Adrenal gland (tissue), 12 donors: ENCODE data around the gene CKAP5. TPM values are rescaled to one million over a fixed set of nuclear protein-coding genes. Genes with fewer than 3 reads are reported as not detected.

Experiments used
- DNase-seq, 7 donors: peaks; one replicate each; pipeline ENCODE4 v3.0.0-alpha.2; 2019 to 2020
- H3K27ac ChIP-seq, 5 donors: fragments of 200-600 bp; sonication (generic) in 4 of 5; 1 replicate in 3 of 5; 2 replicates in 2 of 5; pipeline versions ENCODE4 v1.5.1 to v1.8.0; 2016 to 2020; ENCODE audit warnings: mild to moderate bottlenecking in 1 of 5
- H3K27me3 ChIP-seq: fragments of 200-600 bp; 2 replicates; pipeline ENCODE4 v1.8.0; 2021
- H3K36me3 ChIP-seq, 2 donors: fragments of 200-600 bp; replicated peaks in 1 of 2; 1 replicate in 1 of 2; 2 replicates in 1 of 2; pipeline versions ENCODE4 v1.5.1 to v1.8.0; 2018 to 2022
- H3K4me1 ChIP-seq, 2 donors: fragments of 200-600 bp; replicated peaks in 1 of 2; 1 replicate in 1 of 2; 2 replicates in 1 of 2; pipeline versions ENCODE4 v1.5.1 to v1.8.0; 2018 to 2021
- H3K4me3 ChIP-seq, 4 donors: fragments of 200-600 bp; sonication (generic) in 3 of 4; one replicate each; pipeline ENCODE4 v1.5.1; 2016 to 2018
- H3K9me3 ChIP-seq, 3 donors: fragments of 200-600 bp; sonication (generic) in 1 of 3; replicated peaks in 1 of 3; 1 replicate in 2 of 3; 2 replicates in 1 of 3; pipeline versions ENCODE4 v1.5.1 to v1.8.0; 2016 to 2021
- POLR2A ChIP-seq, 2 donors: fragments of 450-650 bp; IDR thresholded peaks; one replicate each; pipeline ENCODE4 v1.6.1; 2017; ENCODE audit warnings: antibody characterized with exemption in 2 of 2, mild to moderate bottlenecking in 2 of 2, moderate library complexity in 1 of 2
- WGBS, 4 donors: extraction: QIAGEN DNeasy Blood & Tissue Kit in 2 of 4; methylation state at CpG; one replicate each; pipeline versions ENCODE4 v1.1.5 to v1.1.7; 2013 to 2017; 5-methylcytosine and 5-hydroxymethylcytosine counted together
- intact Hi-C, 2 donors: fragments of 100-400 bp; cut with DNase I; formaldehyde crosslinking; loops; one replicate each; pipeline versions ENCODE4 v1.14.1 to v1.15.0; 2022 to 2023
- polyA plus RNA-seq, 3 donors: library from polyadenylated mRNA; stranded (reverse); fragments of 200-250 nt in 2 of 3; fragments of 350-450 nt in 1 of 3; fragmentation: Illumina TruSeq in 1 of 3; extraction: RNeasy Lipid Tissue Mini Kit (QIAGEN cat#74804) in 1 of 3; gene quantifications; one replicate each; pipeline ENCODE4 v1.2.3, GENCODE V29; 2013 to 2014
- total RNA-seq, 9 donors: library from RNA; depleted of rRNA in 4 of 9; stranded (reverse); fragments of >200 nt in 4 of 9; fragments of 120-200 nt in 1 of 9; fragmentation: NEBNext Ultra II Directional in 1 of 9; extraction: Animal tissue kit (Norgen Biotek cat#: 25700) in 1 of 9; gene quantifications; one replicate each; pipeline versions ENCODE4 v1.1.0 to v1.2.4, GENCODE V29; 2013 to 2023
- TF ChIP-seq, protein P1 (sequence below), 6 experiments: fragments of 450-650 bp in 4 of 6; fragments of 200-600 bp in 2 of 6; sonication (generic) in 1 of 6; IDR thresholded peaks; 1 replicate in 5 of 6; 2 replicates in 1 of 6; pipeline versions ENCODE4 v1.5.1 to v1.8.0; 2016 to 2021; ENCODE audit warnings: antibody characterized with exemption in 6 of 6, mild to moderate bottlenecking in 2 of 6, moderate library complexity in 1 of 6
- donor health status: healthy with polysubstance abuse.
- donor health status: Bipolar disorder and iron deficiency.
- donor health status: DM: yes; HTN: yes; CAD: no.
- donor health status: DM: no; HTN: no; CAD: no.
- donor health status: DM: no; HTN: no; CAD: no.
- donor health status: DM: yes; HTN: yes; CAD: no.

Gene CKAP5
- total and polyA plus RNA-seq, 12 donors: 18.0 to 174 (median 97.6) TPM

GRCh38 chr11:46698597-46698996, 147.5 kb downstream of the CKAP5 start:
- H3K4me3 ChIP-seq: no peak overlapping the region
- peaks cover 42 to 70% of the 10 kb centered on the region in 2 donors for H3K4me1 ChIP-seq
- peaks cover 0 to 39% of the 10 kb centered on the region in 2 donors for H3K36me3 ChIP-seq

GRCh38 chr11:46697723-46698122, 148.4 kb downstream of the CKAP5 start:
- Histone ChIP-seq H3K27ac (peak overlapping the region in 3 of 5 donors; percentile 66 to 80 (median 68)), H3K4me3 (no peak overlapping the region), H3K9me3 (no peaks in the 10 kb centered on the region), H3K4me1 (peaks cover 42 to 70% of the 10 kb centered on the region in 2 donors), H3K27me3 (no peaks in the 10 kb centered on the region), H3K36me3 (peaks cover 0 to 37% of the 10 kb centered on the region in 2 donors)
- intact Hi-C loops: no loop called here
- no peak for DNase-seq
- TF ChIP-seq, protein P1, sequence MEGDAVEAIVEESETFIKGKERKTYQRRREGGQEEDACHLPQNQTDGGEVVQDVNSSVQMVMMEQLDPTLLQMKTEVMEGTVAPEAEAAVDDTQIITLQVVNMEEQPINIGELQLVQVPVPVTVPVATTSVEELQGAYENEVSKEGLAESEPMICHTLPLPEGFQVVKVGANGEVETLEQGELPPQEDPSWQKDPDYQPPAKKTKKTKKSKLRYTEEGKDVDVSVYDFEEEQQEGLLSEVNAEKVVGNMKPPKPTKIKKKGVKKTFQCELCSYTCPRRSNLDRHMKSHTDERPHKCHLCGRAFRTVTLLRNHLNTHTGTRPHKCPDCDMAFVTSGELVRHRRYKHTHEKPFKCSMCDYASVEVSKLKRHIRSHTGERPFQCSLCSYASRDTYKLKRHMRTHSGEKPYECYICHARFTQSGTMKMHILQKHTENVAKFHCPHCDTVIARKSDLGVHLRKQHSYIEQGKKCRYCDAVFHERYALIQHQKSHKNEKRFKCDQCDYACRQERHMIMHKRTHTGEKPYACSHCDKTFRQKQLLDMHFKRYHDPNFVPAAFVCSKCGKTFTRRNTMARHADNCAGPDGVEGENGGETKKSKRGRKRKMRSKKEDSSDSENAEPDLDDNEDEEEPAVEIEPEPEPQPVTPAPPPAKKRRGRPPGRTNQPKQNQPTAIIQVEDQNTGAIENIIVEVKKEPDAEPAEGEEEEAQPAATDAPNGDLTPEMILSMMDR (IDR thresholded peaks at IDR 0.05): no peak
- no peak for TF ChIP-seq POLR2A (IDR thresholded peaks at IDR 0.05)
- 45 to 58% (median 51%) methylated on average over 2 of the region's 2 CpGs for WGBS, 4 donors

More at GRCh38 chr11:46698597-46698996, 147.5 kb downstream of the CKAP5 start:
- no peaks in the 10 kb centered on the region for H3K9me3 ChIP-seq
- peak overlapping the region in 2 of 5 donors; percentile 45 to 80 for H3K27ac ChIP-seq
- H3K27me3 ChIP-seq: no peaks in the 10 kb centered on the region
- no peak for TF ChIP-seq POLR2A (IDR thresholded peaks at IDR 0.05)
- TF ChIP-seq, protein P1 (IDR thresholded peaks at IDR 0.05): no peak
- 35 to 67% (median 44%) methylated on average over 1 of the region's 1 CpG for WGBS, 4 donors
- DNase-seq: no peak
- intact Hi-C loops: no loop called here

DNA sequence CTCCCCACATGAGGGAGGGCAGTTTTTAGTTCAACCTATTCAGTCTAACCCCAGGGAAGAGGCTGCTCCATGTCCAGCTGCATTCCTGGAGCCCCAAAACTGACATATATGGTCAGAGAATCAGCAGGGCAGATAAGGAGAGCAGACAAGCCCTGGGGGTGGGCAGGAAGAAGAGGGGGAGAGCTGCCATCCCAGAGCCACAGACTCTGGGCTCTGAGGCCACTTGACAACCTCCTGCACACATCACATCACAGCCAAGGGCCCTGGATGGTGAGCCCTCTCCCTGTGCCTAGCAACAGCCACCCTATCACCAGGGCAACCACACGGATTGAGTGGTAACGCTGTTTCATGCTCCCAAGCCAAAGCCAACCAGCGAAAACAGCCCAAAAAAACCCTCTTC, 148.8 kb downstream of the CKAP5 start:
- Histone ChIP-seq H3K27me3 (no peaks in the 10 kb centered on the region), H3K4me1 (peaks cover 42 to 67% of the 10 kb centered on the region in 2 donors), H3K9me3 (no peaks in the 10 kb centered on the region), H3K4me3 (no peak overlapping the region), H3K27ac (peak overlapping the region in 3 of 5 donors; percentile 66 to 80 (median 68)), H3K36me3 (peaks cover 0 to 36% of the 10 kb centered on the region in 2 donors)
- peak in 1 of 7 donors; percentile 68 for DNase-seq
- WGBS, 4 donors: 53 to 78% (median 61%) methylated on average over 3 of the region's 3 CpGs
- intact Hi-C loops: no loop called here
- no peak for TF ChIP-seq POLR2A (IDR thresholded peaks at IDR 0.05)
- TF ChIP-seq, protein P1 (IDR thresholded peaks at IDR 0.05): no peak

DNA sequence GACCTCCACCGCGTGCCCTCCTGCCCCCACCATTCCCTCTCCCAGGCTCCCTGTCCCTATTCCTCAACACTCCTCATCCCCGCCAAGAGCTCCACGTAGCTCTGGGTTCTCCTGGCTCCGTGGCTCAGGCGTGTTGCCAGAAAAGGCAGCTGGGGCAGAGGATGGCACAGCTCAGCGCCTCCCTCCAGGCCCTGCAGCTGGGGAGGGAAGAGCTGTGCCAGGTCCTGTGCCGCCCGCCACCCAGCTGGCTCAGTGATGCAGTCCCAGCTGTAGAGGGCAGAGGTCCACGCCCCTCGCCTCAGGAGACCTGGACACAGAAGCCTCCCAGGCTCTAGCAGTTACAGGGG, 149.9 kb downstream of the CKAP5 start:
- no peak for TF ChIP-seq POLR2A (IDR thresholded peaks at IDR 0.05)
- TF ChIP-seq, protein P1 (IDR thresholded peaks at IDR 0.05): no peak
- no peak overlapping the region for H3K4me3 ChIP-seq
- no peaks in the 10 kb centered on the region for H3K9me3 ChIP-seq
- 26 to 42% (median 39%) methylated on average over 3 to 11 of the region's 11 CpGs for WGBS, 4 donors
- no peaks in the 10 kb centered on the region for H3K27me3 ChIP-seq
- peak; percentile 82 to 91 (median 89) for DNase-seq
- intact Hi-C loops: no loop called here
- H3K36me3 ChIP-seq: peaks cover 0 to 44% of the 10 kb centered on the region in 2 donors
- peak overlapping the region; percentile 7 to 81 (median 68) for H3K27ac ChIP-seq
- peaks cover 34 to 56% of the 10 kb centered on the region in 2 donors for H3K4me1 ChIP-seq
